Measurements from ENCODE around the gene SPAG5.
A peak's percentile ranks its signal among the peaks of the same experiment; 100 is the strongest.

SPAG5 gene, protein sequence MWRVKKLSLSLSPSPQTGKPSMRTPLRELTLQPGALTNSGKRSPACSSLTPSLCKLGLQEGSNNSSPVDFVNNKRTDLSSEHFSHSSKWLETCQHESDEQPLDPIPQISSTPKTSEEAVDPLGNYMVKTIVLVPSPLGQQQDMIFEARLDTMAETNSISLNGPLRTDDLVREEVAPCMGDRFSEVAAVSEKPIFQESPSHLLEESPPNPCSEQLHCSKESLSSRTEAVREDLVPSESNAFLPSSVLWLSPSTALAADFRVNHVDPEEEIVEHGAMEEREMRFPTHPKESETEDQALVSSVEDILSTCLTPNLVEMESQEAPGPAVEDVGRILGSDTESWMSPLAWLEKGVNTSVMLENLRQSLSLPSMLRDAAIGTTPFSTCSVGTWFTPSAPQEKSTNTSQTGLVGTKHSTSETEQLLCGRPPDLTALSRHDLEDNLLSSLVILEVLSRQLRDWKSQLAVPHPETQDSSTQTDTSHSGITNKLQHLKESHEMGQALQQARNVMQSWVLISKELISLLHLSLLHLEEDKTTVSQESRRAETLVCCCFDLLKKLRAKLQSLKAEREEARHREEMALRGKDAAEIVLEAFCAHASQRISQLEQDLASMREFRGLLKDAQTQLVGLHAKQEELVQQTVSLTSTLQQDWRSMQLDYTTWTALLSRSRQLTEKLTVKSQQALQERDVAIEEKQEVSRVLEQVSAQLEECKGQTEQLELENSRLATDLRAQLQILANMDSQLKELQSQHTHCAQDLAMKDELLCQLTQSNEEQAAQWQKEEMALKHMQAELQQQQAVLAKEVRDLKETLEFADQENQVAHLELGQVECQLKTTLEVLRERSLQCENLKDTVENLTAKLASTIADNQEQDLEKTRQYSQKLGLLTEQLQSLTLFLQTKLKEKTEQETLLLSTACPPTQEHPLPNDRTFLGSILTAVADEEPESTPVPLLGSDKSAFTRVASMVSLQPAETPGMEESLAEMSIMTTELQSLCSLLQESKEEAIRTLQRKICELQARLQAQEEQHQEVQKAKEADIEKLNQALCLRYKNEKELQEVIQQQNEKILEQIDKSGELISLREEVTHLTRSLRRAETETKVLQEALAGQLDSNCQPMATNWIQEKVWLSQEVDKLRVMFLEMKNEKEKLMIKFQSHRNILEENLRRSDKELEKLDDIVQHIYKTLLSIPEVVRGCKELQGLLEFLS

DNA sequence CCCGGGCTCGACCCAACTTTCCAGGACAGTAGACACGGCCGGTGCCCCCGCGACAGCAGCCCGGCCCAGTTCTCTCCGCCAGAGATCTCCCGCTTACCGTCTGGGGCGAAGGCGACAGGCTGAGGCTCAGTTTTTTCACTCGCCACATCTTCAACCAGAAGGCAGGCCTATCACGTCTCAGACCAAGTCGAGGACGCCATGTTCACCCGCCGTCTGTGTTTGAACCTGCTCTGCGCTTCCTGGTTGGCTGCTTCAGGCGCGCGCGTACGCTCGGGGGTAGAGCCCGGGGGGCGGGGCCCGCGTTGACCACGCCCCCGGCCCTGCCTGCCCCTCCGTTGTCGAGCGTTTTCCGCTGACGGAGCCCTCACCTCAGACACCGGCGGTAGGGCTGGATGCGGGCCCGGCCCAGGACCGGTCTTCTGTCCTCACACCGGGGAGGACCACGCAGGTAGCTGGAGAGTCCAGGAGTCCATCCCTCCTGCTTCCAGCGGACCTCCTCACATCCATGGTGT is at the start of gene SPAG5:
Gene SPAG5, minus strand, starts transcription at position 227 of the 512 bp plus-strand sequence. Its CDS starts 79 bp downstream, at position 148.
- peak within 1 kb of the TSS; percentile 98 for H3K27ac ChIP-seq (ENCODE audit: low read length)
- no peaks in the 10 kb centered on the region for H3K27me3 ChIP-seq (ENCODE audit: low read depth, low read length)
- no peaks in the 10 kb centered on the region for H3K9me3 ChIP-seq (ENCODE audit: control insufficient read depth in 1 of 2, low read length in 2 of 2)
- H3K36me3 ChIP-seq (ENCODE audit: control insufficient read depth in 1 of 2, insufficient read depth in 2 of 2, low read length in 2 of 2) = peaks cover 0 to 3% of the 10 kb centered on the region in 2 donors
- H3K4me3 ChIP-seq (ENCODE audit: low read depth in 1 of 2, low read length in 2 of 2) = peak within 1 kb of the TSS; percentile 62 to 88
- peaks cover 0 to 9% of the 10 kb centered on the region in 2 donors for H3K4me1 ChIP-seq (ENCODE audit: control insufficient read depth in 1 of 2, insufficient read depth in 2 of 2, low read length in 2 of 2)

DNA sequence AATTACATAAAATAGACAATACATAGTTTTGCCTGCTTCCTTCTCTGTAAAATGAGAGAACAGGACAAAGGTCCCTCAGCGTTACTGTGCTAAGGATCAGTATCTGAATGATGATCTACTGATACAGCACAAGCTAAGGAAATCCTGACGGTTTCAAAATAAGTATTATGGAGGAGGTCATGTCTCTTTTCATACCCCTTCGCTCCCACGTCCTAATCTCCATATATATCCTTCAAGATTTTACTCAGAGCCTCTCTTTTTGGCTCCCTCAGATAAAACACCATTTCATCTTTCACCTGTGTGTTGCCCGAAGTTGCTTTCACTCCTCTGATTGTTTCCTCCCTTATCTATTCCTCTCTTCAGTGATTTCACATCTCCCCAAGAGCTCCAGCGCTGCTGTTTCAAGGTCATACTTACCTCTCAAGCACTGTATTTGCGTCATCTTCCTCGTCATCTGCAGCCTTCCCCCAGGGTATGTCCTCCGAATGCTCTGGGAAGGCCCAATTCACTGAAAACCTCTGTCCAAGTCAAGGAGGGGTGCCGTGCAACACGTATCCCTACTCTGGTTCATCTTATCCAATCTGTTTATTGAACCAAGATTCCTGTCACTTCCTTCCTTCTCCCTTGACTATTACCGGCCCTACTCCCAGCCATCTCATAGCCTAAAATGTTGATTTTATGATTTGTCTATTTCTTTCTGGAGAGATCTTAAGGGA is 47.4 kb upstream of the SPAG5 start:
- Histone ChIP-seq H3K36me3 (ENCODE audit: control insufficient read depth in 1 of 2, insufficient read depth in 2 of 2, low read length in 2 of 2) (peaks cover 13 to 29% of the 10 kb centered on the region in 2 donors), H3K4me3 (ENCODE audit: low read depth in 1 of 2, low read length in 2 of 2) (peak overlapping the region; percentile 66 to 94), H3K27ac (ENCODE audit: low read length) (peak overlapping the region; percentile 92), H3K4me1 (ENCODE audit: control insufficient read depth in 1 of 2, insufficient read depth in 2 of 2, low read length in 2 of 2) (peaks cover 18 to 31% of the 10 kb centered on the region in 2 donors), H3K27me3 (ENCODE audit: low read depth, low read length) (no peaks in the 10 kb centered on the region), H3K9me3 (ENCODE audit: control insufficient read depth in 1 of 2, low read length in 2 of 2) (no peaks in the 10 kb centered on the region)

DNA sequence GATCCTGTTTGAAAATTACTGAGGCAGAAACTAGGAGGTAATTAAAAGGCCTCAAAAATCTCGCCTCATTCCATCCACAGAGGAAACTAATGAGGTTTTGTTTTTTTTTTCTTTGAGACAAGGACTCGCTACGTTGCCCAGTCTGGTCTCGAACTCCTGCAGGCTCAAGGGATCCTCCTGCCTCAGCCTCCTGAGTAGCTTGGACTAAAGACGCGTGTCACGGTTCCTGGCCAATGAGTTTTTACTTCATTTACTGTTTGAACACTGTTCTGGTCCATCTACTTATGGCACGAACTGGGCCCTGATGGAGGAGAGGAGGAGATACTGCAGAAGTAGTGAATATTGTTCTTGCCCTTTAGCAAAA is 46.7 kb upstream of the SPAG5 start:
- H3K9me3 ChIP-seq (ENCODE audit: control insufficient read depth in 1 of 2, low read length in 2 of 2) = no peaks in the 10 kb centered on the region
- peaks cover 18 to 31% of the 10 kb centered on the region in 2 donors for H3K4me1 ChIP-seq (ENCODE audit: control insufficient read depth in 1 of 2, insufficient read depth in 2 of 2, low read length in 2 of 2)
- H3K4me3 ChIP-seq (ENCODE audit: low read depth in 1 of 2, low read length in 2 of 2) = peak overlapping the region; percentile 66 to 94
- no peaks in the 10 kb centered on the region for H3K27me3 ChIP-seq (ENCODE audit: low read depth, low read length)
- H3K36me3 ChIP-seq (ENCODE audit: control insufficient read depth in 1 of 2, insufficient read depth in 2 of 2, low read length in 2 of 2) = peaks cover 20 to 35% of the 10 kb centered on the region in 2 donors
- H3K27ac ChIP-seq (ENCODE audit: low read length) = peak overlapping the region; percentile 92

DNA sequence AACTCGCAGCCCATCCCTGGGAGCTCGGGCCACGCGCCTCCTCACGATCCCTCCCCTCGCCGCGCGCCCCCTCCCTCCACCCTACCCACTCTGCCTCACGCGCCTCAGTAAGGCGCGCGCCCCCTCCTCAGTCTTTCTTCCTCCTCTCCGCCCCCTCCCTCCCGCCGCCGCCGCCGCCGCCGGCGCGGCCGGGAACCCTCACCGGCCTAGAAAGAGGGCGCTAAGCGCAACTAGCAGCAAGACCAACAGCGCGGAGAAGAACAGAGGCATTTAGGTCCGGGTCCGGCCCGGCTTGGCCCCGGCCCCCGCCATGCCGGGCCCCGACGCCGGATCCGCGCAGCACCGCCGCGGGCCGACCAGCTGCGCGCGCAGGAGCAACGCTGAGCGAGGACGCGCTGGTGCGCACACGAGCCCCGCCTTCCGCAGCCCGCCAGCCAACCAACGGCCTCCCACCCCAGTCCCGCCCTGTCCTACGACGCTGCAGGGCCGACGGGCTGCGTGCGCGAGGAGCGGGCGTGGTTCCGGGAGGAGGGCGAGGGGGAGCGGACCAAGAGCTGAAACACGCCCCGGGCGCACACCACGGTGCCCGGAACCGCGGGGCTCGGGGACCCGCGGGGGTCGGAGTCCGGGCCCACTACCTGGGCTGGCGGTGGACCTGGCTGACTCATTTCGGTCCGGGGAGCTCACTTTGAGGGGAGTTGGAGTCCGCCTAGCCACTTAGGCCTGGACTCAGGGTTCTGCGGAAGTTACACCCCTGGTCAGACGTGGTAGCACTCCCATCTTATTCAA is 46.2 kb upstream of the SPAG5 start, which contains the start of gene BLTP2:
Gene BLTP2, minus strand, starts transcription at position 372 of the 789 bp plus-strand sequence. Its CDS starts 102 bp downstream, at position 270.
- Histone ChIP-seq H3K4me1 (ENCODE audit: control insufficient read depth in 1 of 2, insufficient read depth in 2 of 2, low read length in 2 of 2) (peaks cover 18 to 31% of the 10 kb centered on the region in 2 donors), H3K27me3 (ENCODE audit: low read depth, low read length) (no peaks in the 10 kb centered on the region), H3K4me3 (ENCODE audit: low read depth in 1 of 2, low read length in 2 of 2) (peak within 1 kb of the TSS; percentile 94 to 95), H3K27ac (ENCODE audit: low read length) (peak within 1 kb of the TSS; percentile 92), H3K36me3 (ENCODE audit: control insufficient read depth in 1 of 2, insufficient read depth in 2 of 2, low read length in 2 of 2) (peaks cover 22 to 39% of the 10 kb centered on the region in 2 donors), H3K9me3 (ENCODE audit: control insufficient read depth in 1 of 2, low read length in 2 of 2) (no peaks in the 10 kb centered on the region)

DNA sequence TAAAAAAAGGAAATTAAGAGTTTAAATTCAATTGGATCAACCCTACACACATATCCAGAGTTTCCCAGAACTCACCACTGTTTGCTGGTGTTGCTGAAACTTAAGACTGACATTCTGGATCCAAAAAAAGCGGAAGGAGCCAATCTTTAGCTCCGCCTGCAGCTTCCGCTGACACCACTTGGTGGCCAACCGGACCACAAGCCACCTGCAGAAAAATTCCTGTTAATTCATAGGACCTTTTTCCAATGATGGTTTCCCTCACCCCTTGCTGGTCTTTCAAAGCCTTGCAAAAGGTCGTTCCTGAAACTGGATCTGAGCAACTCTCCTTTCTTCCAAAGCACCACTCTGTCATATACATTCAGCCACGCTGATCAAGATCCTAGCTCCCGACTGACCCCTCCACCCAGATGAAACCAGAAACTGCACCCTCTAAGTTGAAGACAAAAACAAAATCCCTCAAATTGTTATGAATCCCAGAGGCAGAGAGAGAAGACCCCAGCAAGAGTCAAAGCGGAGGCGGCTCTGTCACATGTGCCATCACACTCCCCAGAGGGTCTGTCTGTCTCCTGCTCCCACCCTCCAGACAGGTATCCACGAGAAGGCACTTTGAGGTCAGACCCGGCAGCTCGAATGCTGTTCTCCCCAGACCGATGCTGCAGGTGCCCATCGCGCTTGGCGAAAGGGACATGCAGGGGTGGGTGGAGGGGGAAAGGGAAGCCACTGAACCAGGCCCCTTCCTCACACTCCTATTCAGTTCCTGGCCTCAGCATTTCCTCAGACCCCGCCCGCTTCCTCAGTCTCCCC is 45.4 kb upstream of the SPAG5 start:
- Histone ChIP-seq H3K4me3 (ENCODE audit: low read depth in 1 of 2, low read length in 2 of 2) (peak overlapping the region; percentile 94 to 95), H3K9me3 (ENCODE audit: control insufficient read depth in 1 of 2, low read length in 2 of 2) (no peaks in the 10 kb centered on the region), H3K36me3 (ENCODE audit: control insufficient read depth in 1 of 2, insufficient read depth in 2 of 2, low read length in 2 of 2) (peaks cover 29 to 46% of the 10 kb centered on the region in 2 donors), H3K27ac (ENCODE audit: low read length) (peak overlapping the region; percentile 61), H3K27me3 (ENCODE audit: low read depth, low read length) (no peaks in the 10 kb centered on the region), H3K4me1 (ENCODE audit: control insufficient read depth in 1 of 2, insufficient read depth in 2 of 2, low read length in 2 of 2) (peaks cover 18 to 31% of the 10 kb centered on the region in 2 donors)

DNA sequence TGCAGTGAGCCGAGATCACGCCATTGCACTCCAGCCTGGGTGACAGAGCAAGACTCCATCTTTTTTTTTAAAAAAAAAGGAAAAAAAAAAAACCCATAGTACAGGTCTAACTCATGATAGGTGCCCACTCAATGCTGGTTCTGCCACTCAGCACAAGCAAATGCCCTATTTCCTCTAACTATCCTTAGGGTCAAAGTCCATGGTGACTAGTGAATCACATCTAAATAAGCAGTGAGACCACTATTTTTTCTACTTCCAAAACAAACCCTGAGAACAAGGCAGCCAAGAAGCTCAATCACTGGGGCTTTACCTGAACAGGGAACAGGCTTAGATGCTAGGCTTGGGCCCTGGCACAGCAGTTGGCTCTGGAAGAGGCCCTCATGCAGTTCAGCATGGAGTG is 42.8 kb upstream of the SPAG5 start:
- peaks cover 47 to 61% of the 10 kb centered on the region in 2 donors for H3K36me3 ChIP-seq (ENCODE audit: control insufficient read depth in 1 of 2, insufficient read depth in 2 of 2, low read length in 2 of 2)
- H3K9me3 ChIP-seq (ENCODE audit: control insufficient read depth in 1 of 2, low read length in 2 of 2) = no peaks in the 10 kb centered on the region
- H3K4me3 ChIP-seq (ENCODE audit: low read depth in 1 of 2, low read length in 2 of 2) = no peak overlapping the region
- H3K27me3 ChIP-seq (ENCODE audit: low read depth, low read length) = no peaks in the 10 kb centered on the region
- peaks cover 17 to 29% of the 10 kb centered on the region in 2 donors for H3K4me1 ChIP-seq (ENCODE audit: control insufficient read depth in 1 of 2, insufficient read depth in 2 of 2, low read length in 2 of 2)
- no peak overlapping the region for H3K27ac ChIP-seq (ENCODE audit: low read length)

DNA sequence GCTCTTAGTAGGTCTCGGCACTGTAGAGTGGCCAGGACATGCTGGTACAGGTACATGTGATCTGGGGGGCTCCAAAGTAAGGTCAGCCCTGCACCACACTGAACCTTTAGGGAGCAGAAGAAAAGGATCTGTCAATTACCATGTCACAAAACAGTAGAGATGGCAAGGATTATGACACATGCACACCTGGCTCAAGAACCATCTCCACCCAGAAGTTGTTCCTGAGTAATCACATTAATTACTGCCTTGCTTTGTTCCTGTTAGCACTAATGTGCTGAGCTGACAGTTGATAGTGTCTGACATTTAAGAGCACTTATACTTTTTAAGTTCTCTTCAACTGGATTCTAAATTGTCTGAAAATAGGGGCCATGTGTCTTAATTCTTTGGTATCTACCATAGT is 36.7 kb upstream of the SPAG5 start:
- no peaks in the 10 kb centered on the region for H3K27me3 ChIP-seq (ENCODE audit: low read depth, low read length)
- H3K4me1 ChIP-seq (ENCODE audit: control insufficient read depth in 1 of 2, insufficient read depth in 2 of 2, low read length in 2 of 2) = no peaks in the 10 kb centered on the region
- H3K9me3 ChIP-seq (ENCODE audit: control insufficient read depth in 1 of 2, low read length in 2 of 2) = no peaks in the 10 kb centered on the region
- H3K4me3 ChIP-seq (ENCODE audit: low read depth in 1 of 2, low read length in 2 of 2) = no peak overlapping the region
- H3K36me3 ChIP-seq (ENCODE audit: control insufficient read depth in 1 of 2, insufficient read depth in 2 of 2, low read length in 2 of 2) = peaks cover 92 to 95% of the 10 kb centered on the region in 2 donors
- no peak overlapping the region for H3K27ac ChIP-seq (ENCODE audit: low read length)

DNA sequence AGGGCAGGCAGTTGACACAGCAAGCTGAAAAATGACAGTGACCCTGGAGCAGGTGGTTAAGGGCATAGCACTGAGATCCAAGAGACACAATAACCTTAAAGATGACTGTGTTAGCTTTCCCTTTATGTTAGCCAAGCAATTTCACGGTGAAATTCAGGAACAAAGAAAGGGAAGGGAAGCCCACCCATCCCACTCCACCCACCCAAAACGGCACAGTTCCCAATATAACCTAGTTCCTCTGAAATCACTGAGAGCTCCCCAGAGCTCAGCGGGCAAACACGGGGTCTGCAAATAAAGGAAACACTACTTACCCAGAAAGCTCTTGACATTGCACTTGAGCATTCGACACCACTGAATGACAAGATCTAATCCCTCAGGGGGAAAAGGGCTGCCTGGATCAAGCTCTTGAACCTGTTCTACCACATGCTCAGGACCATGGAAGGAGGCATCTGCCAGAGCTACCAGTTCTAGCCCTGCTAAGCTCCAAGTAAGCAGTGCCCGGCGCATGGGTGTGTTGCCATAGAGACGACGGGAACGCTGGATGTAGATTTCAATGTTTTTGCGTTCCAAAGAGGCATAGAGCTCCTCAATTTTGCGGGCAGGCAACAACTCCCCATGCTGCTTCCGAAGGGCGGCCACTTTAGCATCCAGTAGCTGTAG is 35.5 kb upstream of the SPAG5 start:
- no peak overlapping the region for H3K27ac ChIP-seq (ENCODE audit: low read length)
- no peaks in the 10 kb centered on the region for H3K9me3 ChIP-seq (ENCODE audit: control insufficient read depth in 1 of 2, low read length in 2 of 2)
- no peaks in the 10 kb centered on the region for H3K27me3 ChIP-seq (ENCODE audit: low read depth, low read length)
- peaks cover 84 to 86% of the 10 kb centered on the region in 2 donors for H3K36me3 ChIP-seq (ENCODE audit: control insufficient read depth in 1 of 2, insufficient read depth in 2 of 2, low read length in 2 of 2)
- H3K4me3 ChIP-seq (ENCODE audit: low read depth in 1 of 2, low read length in 2 of 2) = no peak overlapping the region
- H3K4me1 ChIP-seq (ENCODE audit: control insufficient read depth in 1 of 2, insufficient read depth in 2 of 2, low read length in 2 of 2) = no peaks in the 10 kb centered on the region

DNA sequence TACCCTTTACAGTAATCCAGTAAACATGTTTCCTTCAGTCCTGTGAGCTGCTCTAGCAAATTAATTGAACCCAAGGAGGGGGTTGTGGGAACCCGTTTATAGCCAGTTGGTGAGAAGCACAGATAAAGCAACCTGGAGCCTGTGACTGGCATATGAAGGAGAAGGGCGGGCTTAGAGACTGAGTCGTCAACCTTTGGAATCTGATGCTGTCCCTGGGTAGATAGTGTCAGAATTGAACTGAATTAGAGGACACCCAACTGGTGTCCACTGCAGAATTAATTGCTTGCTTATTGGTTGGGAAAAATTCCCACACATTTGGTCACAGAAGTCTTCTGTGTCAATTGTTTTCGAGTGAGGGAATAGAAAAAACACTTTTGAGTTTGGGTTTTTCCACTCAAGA is 28.0 kb upstream of the SPAG5 start:
- H3K36me3 ChIP-seq (ENCODE audit: control insufficient read depth in 1 of 2, insufficient read depth in 2 of 2, low read length in 2 of 2) = peaks cover 53 to 54% of the 10 kb centered on the region in 2 donors
- no peak overlapping the region for H3K4me3 ChIP-seq (ENCODE audit: low read depth in 1 of 2, low read length in 2 of 2)
- no peaks in the 10 kb centered on the region for H3K9me3 ChIP-seq (ENCODE audit: control insufficient read depth in 1 of 2, low read length in 2 of 2)
- no peak overlapping the region for H3K27ac ChIP-seq (ENCODE audit: low read length)
- no peaks in the 10 kb centered on the region for H3K27me3 ChIP-seq (ENCODE audit: low read depth, low read length)
- no peaks in the 10 kb centered on the region for H3K4me1 ChIP-seq (ENCODE audit: control insufficient read depth in 1 of 2, insufficient read depth in 2 of 2, low read length in 2 of 2)

Data from muscle layer of duodenum (tissue), 2 donors.